ENCODE data around the gene SPINT3. TPM values are rescaled to one million over a fixed set of nuclear protein-coding genes. Genes with fewer than 3 reads are reported as not detected.

The SPINT3 gene
- total RNA-seq, 1 donor from 2014 or later, result not detected

DNA sequence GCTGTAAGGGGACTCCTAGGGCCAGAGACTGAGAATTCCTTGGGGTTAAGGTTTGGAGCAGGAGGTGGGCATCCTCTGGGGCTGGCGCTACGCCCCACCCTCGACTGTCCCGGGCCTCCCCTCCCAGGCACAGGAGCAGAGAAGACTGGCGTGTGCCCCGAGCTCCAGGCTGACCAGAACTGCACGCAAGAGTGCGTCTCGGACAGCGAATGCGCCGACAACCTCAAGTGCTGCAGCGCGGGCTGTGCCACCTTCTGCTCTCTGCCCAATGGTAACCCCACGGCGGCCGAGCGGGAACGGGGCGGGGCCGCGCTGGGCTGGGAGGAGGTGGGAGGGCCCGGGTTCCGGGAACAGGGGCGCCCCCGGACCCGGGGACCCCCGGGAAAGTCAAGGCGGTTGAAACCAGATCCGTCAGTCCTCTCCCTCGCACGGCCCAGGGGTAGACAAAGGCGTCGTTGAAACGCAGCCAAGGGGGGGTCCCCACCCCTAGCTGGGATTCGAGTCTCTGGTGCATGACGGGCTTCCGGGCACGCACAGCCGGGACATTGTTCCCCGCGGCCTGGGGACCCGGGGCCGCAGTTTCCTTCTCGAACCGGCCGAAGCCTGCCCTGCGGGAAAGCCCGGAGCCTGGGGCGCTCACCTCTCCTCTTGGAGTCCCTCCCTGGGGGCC, 45.0 kb downstream of the SPINT3 start:
- no peak for TF ChIP-seq CTCF (IDR thresholded peaks at IDR 0.05; ENCODE audit: insufficient read depth, low read length, severe bottlenecking)
- FAIRE-seq (no peak), DNase-seq (ENCODE audit: low read depth) (no peak)
- Histone ChIP-seq H3K36me3 (ENCODE audit: control insufficient read depth, insufficient read depth, low read length) (no peaks in the 10 kb centered on the region), H3K27me3 (ENCODE audit: control insufficient read depth, insufficient read depth, low read length) (peaks cover 16% of the 10 kb centered on the region), H3K4me3 (ENCODE audit: low read depth, low read length) (peak overlapping the region; percentile 17)

DNA sequence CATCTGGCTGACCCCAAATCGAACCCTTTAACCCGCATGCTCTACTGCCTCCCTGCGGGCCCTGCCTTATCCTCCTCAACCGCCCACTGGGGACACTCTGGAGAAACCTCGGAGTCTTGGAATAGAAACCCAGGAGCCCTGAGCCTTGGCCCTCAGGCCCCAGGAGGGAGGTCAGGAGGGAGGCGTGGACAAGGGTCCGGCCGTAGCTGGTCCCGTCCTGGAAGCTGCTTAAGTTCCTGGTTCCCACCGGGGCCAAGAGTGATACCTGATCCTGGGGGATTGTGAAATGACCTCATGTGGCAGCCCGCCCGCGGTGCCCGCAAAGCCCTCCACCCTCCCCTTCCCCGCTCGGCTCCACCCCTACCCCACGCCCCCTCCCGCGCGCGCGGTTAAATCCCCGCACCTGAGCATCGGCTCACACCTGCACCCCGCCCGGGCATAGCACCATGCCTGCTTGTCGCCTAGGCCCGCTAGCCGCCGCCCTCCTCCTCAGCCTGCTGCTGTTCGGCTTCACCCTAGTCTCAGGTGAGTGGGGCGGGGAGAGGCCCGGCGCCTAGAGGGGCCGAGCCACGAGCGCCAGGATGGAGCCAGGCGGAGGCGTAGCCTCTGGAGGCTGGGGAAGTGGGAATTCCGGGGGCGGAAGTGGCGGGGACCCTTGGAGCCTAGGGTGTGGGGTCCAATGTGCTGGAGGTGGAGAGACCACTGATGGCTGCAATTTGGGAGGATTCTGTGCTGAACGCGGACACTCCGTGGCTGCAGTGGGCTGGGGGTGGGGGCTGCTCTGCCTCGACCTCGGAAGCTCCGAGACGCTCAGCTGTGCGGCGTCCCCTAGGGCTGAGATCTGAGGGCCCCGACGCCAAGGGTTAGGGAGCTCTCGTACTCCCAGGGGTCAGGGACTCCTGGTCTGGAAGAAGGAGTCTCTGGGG, 45.8 kb downstream of the SPINT3 start, which contains the start of gene WFDC2:
WFDC2 (plus strand) TSS at position 418 of the 926 bp plus-strand sequence; CDS start at position 447, 29 bp downstream.
- peak within 1 kb of the TSS; percentile 17 for H3K4me3 ChIP-seq (ENCODE audit: low read depth, low read length)
- FAIRE-seq (no peak), DNase-seq (ENCODE audit: low read depth) (no peak)
- H3K27me3 ChIP-seq (ENCODE audit: control insufficient read depth, insufficient read depth, low read length), result peaks cover 16% of the 10 kb centered on the region
- peak; percentile 14 for TF ChIP-seq CTCF (IDR thresholded peaks at IDR 0.05; ENCODE audit: insufficient read depth, low read length, severe bottlenecking)
- no peaks in the 10 kb centered on the region for H3K36me3 ChIP-seq (ENCODE audit: control insufficient read depth, insufficient read depth, low read length)

- H3K27me3 ChIP-seq (ENCODE audit: control insufficient read depth, insufficient read depth, low read length), result peaks cover 18% of the 10 kb centered on the region
- DNase-seq (ENCODE audit: low read depth) (no peak), FAIRE-seq (no peak)
These were observed 47.6 kb downstream of the SPINT3 start for GRCh38 chr20:45467861-45468260.

GRCh38 chr20:45467172-45467571, 48.2 kb downstream of the SPINT3 start:
- no peak for FAIRE-seq
- H3K27me3 ChIP-seq (ENCODE audit: control insufficient read depth, insufficient read depth, low read length), result peaks cover 18% of the 10 kb centered on the region
- no peak overlapping the region for H3K4me3 ChIP-seq (ENCODE audit: low read depth, low read length)
- no peaks in the 10 kb centered on the region for H3K36me3 ChIP-seq (ENCODE audit: control insufficient read depth, insufficient read depth, low read length)
- TF ChIP-seq CTCF (IDR thresholded peaks at IDR 0.05; ENCODE audit: insufficient read depth, low read length, severe bottlenecking), result no peak
- DNase-seq (ENCODE audit: low read depth), result no peak

More at GRCh38 chr20:45467861-45468260, 47.6 kb downstream of the SPINT3 start:
- Histone ChIP-seq H3K4me3 (ENCODE audit: low read depth, low read length) (no peak overlapping the region), H3K36me3 (ENCODE audit: control insufficient read depth, insufficient read depth, low read length) (no peaks in the 10 kb centered on the region)
- TF ChIP-seq CTCF (IDR thresholded peaks at IDR 0.05; ENCODE audit: insufficient read depth, low read length, severe bottlenecking), result no peak

DNA sequence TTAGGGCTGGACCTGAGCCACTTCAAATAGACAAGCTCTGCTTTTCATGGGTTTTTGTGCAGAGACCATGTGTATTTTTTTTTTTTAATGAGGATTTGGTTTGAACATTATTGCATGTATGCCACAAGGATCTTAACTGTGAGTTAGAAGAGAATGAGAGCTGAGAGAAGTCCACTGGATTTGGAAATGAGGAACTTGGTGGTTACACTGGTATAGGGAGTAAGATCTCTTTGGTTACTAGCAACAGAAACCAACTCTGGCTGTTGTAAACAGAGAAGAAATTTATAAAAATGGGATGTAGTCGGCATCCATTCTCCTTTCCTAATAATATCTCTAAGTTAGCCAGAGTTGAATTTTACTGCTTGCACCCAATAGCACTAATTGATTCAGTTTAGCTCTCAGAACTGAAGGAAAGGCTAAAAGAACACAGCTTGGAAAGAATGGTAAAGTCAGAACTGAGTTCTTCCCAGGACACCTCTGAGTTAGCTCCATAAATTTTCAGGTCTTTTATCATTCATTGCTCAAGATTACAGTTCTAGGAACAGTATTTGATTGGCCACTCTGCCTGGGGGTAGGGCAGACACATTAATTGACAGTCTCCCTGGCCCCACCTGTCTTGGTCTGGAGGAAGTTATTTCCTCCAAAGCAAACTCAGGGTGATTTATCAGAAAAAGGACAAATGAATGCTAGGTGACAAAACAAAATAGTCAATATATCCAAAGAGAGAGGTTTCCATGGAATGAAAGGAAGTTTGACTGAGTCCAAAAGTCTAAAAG, 49.7 kb downstream of the SPINT3 start:
- DNase-seq (ENCODE audit: low read depth) (no peak), FAIRE-seq (no peak)
- no peak overlapping the region for H3K4me3 ChIP-seq (ENCODE audit: low read depth, low read length)
- no peak for TF ChIP-seq CTCF (IDR thresholded peaks at IDR 0.05; ENCODE audit: insufficient read depth, low read length, severe bottlenecking)
- peaks cover 11% of the 10 kb centered on the region for H3K27me3 ChIP-seq (ENCODE audit: control insufficient read depth, insufficient read depth, low read length)
- no peaks in the 10 kb centered on the region for H3K36me3 ChIP-seq (ENCODE audit: control insufficient read depth, insufficient read depth, low read length)
